ENCODE measurements around the gene MAPK10. TPM values are rescaled to one million over a fixed set of nuclear protein-coding genes. Genes with fewer than 3 reads are reported as not detected.

Gene MAPK10
- total RNA-seq, 2 experiments from 2014 or later, result 32.0 TPM; not detected in 1

GRCh38 chr4:86306816-86307215 is 53.0 kb downstream of the MAPK10 start:
- no peak overlapping the region for H2AFZ ChIP-seq (ENCODE audit: low read length)
- H3K27ac ChIP-seq (ENCODE audit: low read depth, low read length, poor library complexity, severe bottlenecking), result no peak overlapping the region
- H3K9me3 ChIP-seq (ENCODE audit: low read length), result no peaks in the 10 kb centered on the region
- POLR2A ChIA-PET, result interaction anchor here (0.6 to 1.8 kb wide), 8 partner anchors 8 to 668 kb away, joined by 3 to 9 read pairs (median 4); no protein-coding TSS in a partner anchor
- CTCF ChIA-PET (ENCODE audit: unreplicated experiment), result no interaction called here
- no TSS peak for BruUV-seq (replicated peaks)
- no peak overlapping the region for H3K4me2 ChIP-seq (ENCODE audit: low read length)
- DNase-seq (ENCODE audit: low spot score), result no peak
- H3K79me2 ChIP-seq (ENCODE audit: insufficient read depth, low read depth, low read length), result no peaks in the 10 kb centered on the region
- H3K36me3 ChIP-seq (ENCODE audit: insufficient read depth, low read length), result no peaks in the 10 kb centered on the region
- TF ChIP-seq CTCF (conservative IDR thresholded peaks at IDR 0.05; ENCODE audit: low read length), result no peak
- TF ChIP-seq EZH2phosphoT487 (IDR thresholded peaks at IDR 0.05; ENCODE audit: borderline replicate concordance, low read depth, low read length), result no peak
- H3K4me1 ChIP-seq (ENCODE audit: insufficient read depth, low read length, poor library complexity, severe bottlenecking), result no peaks in the 10 kb centered on the region
- H4K20me1 ChIP-seq (ENCODE audit: insufficient read depth, low read length), result no peaks in the 10 kb centered on the region
- H3K4me3 ChIP-seq (ENCODE audit: low read depth, low read length, poor library complexity, severe bottlenecking), result no peak overlapping the region
- intact Hi-C loops (cut with micrococcal nuclease; ENCODE audit: unreplicated experiment), result no loop called here
- no peaks in the 10 kb centered on the region for H3K9me2 ChIP-seq (ENCODE audit: insufficient read depth, low read length)

GRCh38 chr4:86302830-86303229 is 57.0 kb downstream of the MAPK10 start:
- H3K4me1 ChIP-seq (ENCODE audit: insufficient read depth, low read length, poor library complexity, severe bottlenecking), result no peaks in the 10 kb centered on the region
- ChIA-PET CTCF (ENCODE audit: unreplicated experiment) (no interaction called here), POLR2A (interaction anchor here (1.0 kb wide), 1 partner anchor 10 kb away, joined by 3 read pairs; no protein-coding TSS in a partner anchor)
- DNase-seq (ENCODE audit: low spot score), result no peak
- no peaks in the 10 kb centered on the region for H3K36me3 ChIP-seq (ENCODE audit: insufficient read depth, low read length)
- BruUV-seq (replicated peaks), result no TSS peak
- H3K4me3 ChIP-seq (ENCODE audit: low read depth, low read length, poor library complexity, severe bottlenecking), result no peak overlapping the region
- no peaks in the 10 kb centered on the region for H3K9me2 ChIP-seq (ENCODE audit: insufficient read depth, low read length)
- H4K20me1 ChIP-seq (ENCODE audit: insufficient read depth, low read length), result no peaks in the 10 kb centered on the region
- H3K79me2 ChIP-seq (ENCODE audit: insufficient read depth, low read depth, low read length), result no peaks in the 10 kb centered on the region
- H3K4me2 ChIP-seq (ENCODE audit: low read length), result no peak overlapping the region
- no peaks in the 10 kb centered on the region for H3K9me3 ChIP-seq (ENCODE audit: low read length)
- no peak overlapping the region for H2AFZ ChIP-seq (ENCODE audit: low read length)
- intact Hi-C loops (cut with micrococcal nuclease; ENCODE audit: unreplicated experiment), result no loop called here
- H3K27ac ChIP-seq (ENCODE audit: low read depth, low read length, poor library complexity, severe bottlenecking), result no peak overlapping the region
- TF ChIP-seq EZH2phosphoT487 (IDR thresholded peaks at IDR 0.05; ENCODE audit: borderline replicate concordance, low read depth, low read length) (no peak), CTCF (conservative IDR thresholded peaks at IDR 0.05; ENCODE audit: low read length) (no peak)

- ChIA-PET POLR2A (interaction anchor here (0.5 to 1.2 kb wide), 2 partner anchors 35 to 44 kb away, joined by 3 read pairs; no protein-coding TSS in a partner anchor), CTCF (ENCODE audit: unreplicated experiment) (no interaction called here)
- Histone ChIP-seq H3K4me2 (ENCODE audit: low read length) (no peak overlapping the region), H3K4me1 (ENCODE audit: insufficient read depth, low read length, poor library complexity, severe bottlenecking) (no peaks in the 10 kb centered on the region), H2AFZ (ENCODE audit: low read length) (no peak overlapping the region), H3K9me2 (ENCODE audit: insufficient read depth, low read length) (no peaks in the 10 kb centered on the region), H4K20me1 (ENCODE audit: insufficient read depth, low read length) (no peaks in the 10 kb centered on the region), H3K27ac (ENCODE audit: low read depth, low read length, poor library complexity, severe bottlenecking) (no peak overlapping the region), H3K36me3 (ENCODE audit: insufficient read depth, low read length) (no peaks in the 10 kb centered on the region), H3K79me2 (ENCODE audit: insufficient read depth, low read depth, low read length) (no peaks in the 10 kb centered on the region), H3K9me3 (ENCODE audit: low read length) (no peaks in the 10 kb centered on the region), H3K4me3 (ENCODE audit: low read depth, low read length, poor library complexity, severe bottlenecking) (no peak overlapping the region)
- intact Hi-C loops (cut with micrococcal nuclease; ENCODE audit: unreplicated experiment), result no loop called here
- BruUV-seq (replicated peaks), result no TSS peak
- no peak for DNase-seq (ENCODE audit: low spot score)
- TF ChIP-seq EZH2phosphoT487 (IDR thresholded peaks at IDR 0.05; ENCODE audit: borderline replicate concordance, low read depth, low read length) (no peak), CTCF (conservative IDR thresholded peaks at IDR 0.05; ENCODE audit: low read length) (no peak)
Measured at GRCh38 chr4:86302251-86302650, 57.6 kb downstream of the MAPK10 start.
